ENCODE measurements around the gene ACTRT3.

The ACTRT3 gene

GRCh38 chr3:169769287-169770181 lies at the start of gene ACTRT3:
Gene ACTRT3, minus strand, starts transcription at chr3:169769561. Its CDS starts 41 bp downstream, at chr3:169769520.
- in situ Hi-C loops (cut with MboI; ENCODE audit: low sequenced_read_pairs) = no loop called here

GRCh38 chr3:169818316-169818715 lies 49.0 kb upstream of the ACTRT3 start:
- in situ Hi-C loops (cut with MboI; ENCODE audit: low sequenced_read_pairs) = no loop called here

GRCh38 chr3:169815590-169816150 lies 46.3 kb upstream of the ACTRT3 start:
- in situ Hi-C loops (cut with MboI; ENCODE audit: low sequenced_read_pairs) = no loop called here

- in situ Hi-C loops (cut with MboI; ENCODE audit: low sequenced_read_pairs) = no loop called here
Measured at GRCh38 chr3:169813757-169814517, 44.6 kb upstream of the ACTRT3 start.

GRCh38 chr3:169813278-169813677 lies 43.9 kb upstream of the ACTRT3 start:
- in situ Hi-C loops (cut with MboI; ENCODE audit: low sequenced_read_pairs) = no loop called here

GRCh38 chr3:169812332-169813235 lies 43.2 kb upstream of the ACTRT3 start, which contains the start of the genes LRRC34 and LRRIQ4:
Gene LRRC34, minus strand, starts transcription at chr3:169812904. Its CDS starts 356 bp downstream, at chr3:169812548.
Gene LRRIQ4, plus strand, starts transcription at chr3:169812870. Its CDS starts 9,052 bp downstream, at chr3:169821922.
- in situ Hi-C loops (cut with MboI; ENCODE audit: low sequenced_read_pairs) = no loop called here

GRCh38 chr3:169811631-169812331 lies 42.4 kb upstream of the ACTRT3 start:
- in situ Hi-C loops (cut with MboI; ENCODE audit: low sequenced_read_pairs) = no loop called here

- in situ Hi-C loops (cut with MboI; ENCODE audit: low sequenced_read_pairs) = no loop called here
Measured at GRCh38 chr3:169809230-169809795, 40.0 kb upstream of the ACTRT3 start.

GRCh38 chr3:169804681-169805080 lies 35.3 kb upstream of the ACTRT3 start:
- in situ Hi-C loops (cut with MboI; ENCODE audit: low sequenced_read_pairs) = no loop called here

GRCh38 chr3:169792359-169792758 lies 23.0 kb upstream of the ACTRT3 start:
- in situ Hi-C loops (cut with MboI; ENCODE audit: low sequenced_read_pairs) = no loop called here

- in situ Hi-C loops (cut with MboI; ENCODE audit: low sequenced_read_pairs) = no loop called here
Measured at GRCh38 chr3:169790687-169791429, 21.5 kb upstream of the ACTRT3 start.

GRCh38 chr3:169790219-169790618 lies 20.9 kb upstream of the ACTRT3 start:
- in situ Hi-C loops (cut with MboI; ENCODE audit: low sequenced_read_pairs) = no loop called here

- in situ Hi-C loops (cut with MboI; ENCODE audit: low sequenced_read_pairs) = no loop called here
Measured at GRCh38 chr3:169787791-169788190, 18.4 kb upstream of the ACTRT3 start.

GRCh38 chr3:169787120-169787519 lies 17.8 kb upstream of the ACTRT3 start:
- in situ Hi-C loops (cut with MboI; ENCODE audit: low sequenced_read_pairs) = no loop called here

GRCh38 chr3:169781209-169781855 lies 12.0 kb upstream of the ACTRT3 start:
- in situ Hi-C loops (cut with MboI; ENCODE audit: low sequenced_read_pairs) = no loop called here

GRCh38 chr3:169780742-169781141 lies 11.4 kb upstream of the ACTRT3 start:
- in situ Hi-C loops (cut with MboI; ENCODE audit: low sequenced_read_pairs) = no loop called here

- in situ Hi-C loops (cut with MboI; ENCODE audit: low sequenced_read_pairs) = no loop called here
Measured at GRCh38 chr3:169777822-169778221, 8.5 kb upstream of the ACTRT3 start.

GRCh38 chr3:169774186-169774585 lies 4.8 kb upstream of the ACTRT3 start:
- in situ Hi-C loops (cut with MboI; ENCODE audit: low sequenced_read_pairs) = no loop called here

Data from hTERT RPE-1 (cell line).